Dermis microvascular lymphatic vessel endothelial cell (primary cell): Measurements from ENCODE around the gene MEGF6. TPM values are rescaled to one million over a fixed set of nuclear protein-coding genes. Genes with fewer than 3 reads are reported as not detected.

ENCODE experiments used
- DNase-seq, 2 donors: peaks; one replicate each; pipeline versions ENCODE4 v3.0.0 to v3.0.0-alpha.2; 2010; ENCODE audit warnings: low read depth in 2 of 2
- total RNA-seq: library from RNA; depleted of rRNA; stranded (reverse); fragments of >200 nt; gene quantifications from 2 replicates; pipeline ENCODE4 v1.2.1, GENCODE V29; 2014

The MEGF6 gene, protein sequence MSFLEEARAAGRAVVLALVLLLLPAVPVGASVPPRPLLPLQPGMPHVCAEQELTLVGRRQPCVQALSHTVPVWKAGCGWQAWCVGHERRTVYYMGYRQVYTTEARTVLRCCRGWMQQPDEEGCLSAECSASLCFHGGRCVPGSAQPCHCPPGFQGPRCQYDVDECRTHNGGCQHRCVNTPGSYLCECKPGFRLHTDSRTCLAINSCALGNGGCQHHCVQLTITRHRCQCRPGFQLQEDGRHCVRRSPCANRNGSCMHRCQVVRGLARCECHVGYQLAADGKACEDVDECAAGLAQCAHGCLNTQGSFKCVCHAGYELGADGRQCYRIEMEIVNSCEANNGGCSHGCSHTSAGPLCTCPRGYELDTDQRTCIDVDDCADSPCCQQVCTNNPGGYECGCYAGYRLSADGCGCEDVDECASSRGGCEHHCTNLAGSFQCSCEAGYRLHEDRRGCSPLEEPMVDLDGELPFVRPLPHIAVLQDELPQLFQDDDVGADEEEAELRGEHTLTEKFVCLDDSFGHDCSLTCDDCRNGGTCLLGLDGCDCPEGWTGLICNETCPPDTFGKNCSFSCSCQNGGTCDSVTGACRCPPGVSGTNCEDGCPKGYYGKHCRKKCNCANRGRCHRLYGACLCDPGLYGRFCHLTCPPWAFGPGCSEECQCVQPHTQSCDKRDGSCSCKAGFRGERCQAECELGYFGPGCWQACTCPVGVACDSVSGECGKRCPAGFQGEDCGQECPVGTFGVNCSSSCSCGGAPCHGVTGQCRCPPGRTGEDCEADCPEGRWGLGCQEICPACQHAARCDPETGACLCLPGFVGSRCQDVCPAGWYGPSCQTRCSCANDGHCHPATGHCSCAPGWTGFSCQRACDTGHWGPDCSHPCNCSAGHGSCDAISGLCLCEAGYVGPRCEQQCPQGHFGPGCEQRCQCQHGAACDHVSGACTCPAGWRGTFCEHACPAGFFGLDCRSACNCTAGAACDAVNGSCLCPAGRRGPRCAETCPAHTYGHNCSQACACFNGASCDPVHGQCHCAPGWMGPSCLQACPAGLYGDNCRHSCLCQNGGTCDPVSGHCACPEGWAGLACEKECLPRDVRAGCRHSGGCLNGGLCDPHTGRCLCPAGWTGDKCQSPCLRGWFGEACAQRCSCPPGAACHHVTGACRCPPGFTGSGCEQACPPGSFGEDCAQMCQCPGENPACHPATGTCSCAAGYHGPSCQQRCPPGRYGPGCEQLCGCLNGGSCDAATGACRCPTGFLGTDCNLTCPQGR (N-terminal part only)
- total RNA-seq: 69.3 and 239 TPM in 2 replicates

DNA sequence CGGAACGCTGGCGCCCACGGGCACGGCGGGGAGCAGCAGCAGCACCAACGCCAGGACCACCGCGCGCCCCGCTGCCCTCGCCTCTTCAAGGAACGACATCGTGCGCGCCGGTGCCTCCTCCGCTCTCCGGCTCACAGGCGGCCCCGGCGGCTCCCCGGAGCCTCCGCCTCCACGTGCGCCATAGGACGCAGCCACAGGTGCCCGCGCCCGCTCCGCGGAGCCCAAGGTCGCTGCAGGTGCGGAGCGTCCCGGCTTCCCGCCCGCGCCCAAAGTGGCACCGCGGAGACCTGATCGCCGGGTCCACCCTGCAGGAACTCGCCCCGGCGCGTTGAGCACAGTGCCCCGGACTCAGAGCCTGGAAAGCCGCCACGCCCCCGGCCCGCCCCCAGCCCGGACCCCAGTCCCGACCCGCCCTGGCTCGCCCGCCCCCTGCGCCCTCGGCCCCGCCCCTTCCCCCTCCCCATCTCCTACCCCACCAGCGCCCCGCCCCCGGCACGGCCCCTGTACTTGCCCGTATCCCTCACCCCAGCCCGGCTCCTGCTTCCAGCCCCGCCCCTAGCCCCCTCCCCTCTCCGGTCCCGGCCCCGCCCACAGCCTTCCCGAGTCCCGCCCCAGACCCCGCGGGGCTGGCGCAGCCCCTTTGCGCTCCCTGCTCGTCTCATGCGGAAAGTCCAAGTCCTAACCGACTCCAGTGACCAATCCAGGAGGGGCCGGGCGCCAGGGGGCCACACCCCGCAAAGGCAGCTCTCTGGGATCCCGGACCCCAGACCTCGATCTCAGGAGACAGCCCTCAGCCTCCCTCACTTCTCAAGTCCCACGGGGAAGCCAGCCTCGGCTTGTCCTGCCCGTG lies at the start of gene MEGF6:
TSS of gene MEGF6 (minus strand) at position 339 of the 850 bp plus-strand sequence. CDS start at position 99, 240 bp downstream.
- peak; percentile 48 to 82 for DNase-seq

DNA sequence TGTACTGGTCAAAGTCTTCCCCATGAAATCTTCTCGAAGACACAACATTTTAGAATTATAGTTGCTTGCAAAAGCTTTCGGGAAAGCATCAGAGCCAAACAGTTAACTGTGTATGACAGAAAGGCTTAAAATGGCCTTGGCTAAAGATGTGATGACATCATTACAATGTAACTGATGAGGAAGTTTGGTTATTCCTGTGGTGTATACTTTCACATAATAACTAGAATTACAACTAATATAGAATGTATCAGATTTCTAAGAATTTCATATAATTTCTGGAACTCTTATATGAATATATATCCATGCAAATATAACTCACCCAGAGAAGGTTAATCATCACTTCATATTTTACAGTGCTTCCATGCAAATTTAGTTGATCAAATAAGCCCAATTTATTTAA lies 49.4 kb upstream of the MEGF6 start:
- DNase-seq: no peak

DNA sequence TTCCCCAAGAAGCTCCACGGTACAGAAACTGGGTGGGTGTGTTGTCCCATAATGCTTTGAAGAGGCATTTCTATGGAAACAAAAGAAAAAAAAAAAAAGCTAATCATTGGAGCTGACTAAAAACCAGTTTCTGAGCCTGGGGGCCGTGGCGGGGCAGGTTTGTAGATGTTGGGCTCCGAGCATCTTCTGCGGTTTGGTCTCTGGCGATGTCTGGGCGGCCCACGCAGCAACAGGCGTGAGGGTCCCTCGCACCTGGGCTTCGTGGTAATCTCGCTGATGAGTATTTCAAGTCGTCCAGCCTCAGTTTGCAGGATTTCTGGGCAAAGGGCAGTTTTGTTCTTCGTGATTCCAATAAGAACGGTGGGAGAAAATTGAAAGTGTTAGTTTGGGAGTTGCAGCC lies 47.8 kb upstream of the MEGF6 start:
- no peak for DNase-seq

DNA sequence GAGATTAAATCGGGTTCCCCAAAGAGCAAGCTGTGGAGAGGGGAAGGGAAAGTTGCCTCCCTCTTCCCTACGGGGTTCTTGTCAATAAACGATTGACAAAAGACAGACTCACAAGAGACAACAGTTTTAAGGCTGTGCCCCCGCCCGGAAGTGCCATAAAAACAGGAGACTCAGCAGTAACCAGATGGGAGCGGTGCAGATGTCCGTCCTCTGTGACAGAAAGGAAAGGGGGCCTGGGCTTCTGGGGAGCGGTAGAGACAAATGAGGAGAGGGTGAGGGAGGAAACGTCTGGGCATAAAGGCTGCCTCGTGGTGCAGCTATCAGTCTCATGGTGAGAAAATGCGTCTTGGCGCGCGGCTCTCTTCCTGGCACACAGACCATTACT lies 46.9 kb upstream of the MEGF6 start:
- DNase-seq: no peak

DNA sequence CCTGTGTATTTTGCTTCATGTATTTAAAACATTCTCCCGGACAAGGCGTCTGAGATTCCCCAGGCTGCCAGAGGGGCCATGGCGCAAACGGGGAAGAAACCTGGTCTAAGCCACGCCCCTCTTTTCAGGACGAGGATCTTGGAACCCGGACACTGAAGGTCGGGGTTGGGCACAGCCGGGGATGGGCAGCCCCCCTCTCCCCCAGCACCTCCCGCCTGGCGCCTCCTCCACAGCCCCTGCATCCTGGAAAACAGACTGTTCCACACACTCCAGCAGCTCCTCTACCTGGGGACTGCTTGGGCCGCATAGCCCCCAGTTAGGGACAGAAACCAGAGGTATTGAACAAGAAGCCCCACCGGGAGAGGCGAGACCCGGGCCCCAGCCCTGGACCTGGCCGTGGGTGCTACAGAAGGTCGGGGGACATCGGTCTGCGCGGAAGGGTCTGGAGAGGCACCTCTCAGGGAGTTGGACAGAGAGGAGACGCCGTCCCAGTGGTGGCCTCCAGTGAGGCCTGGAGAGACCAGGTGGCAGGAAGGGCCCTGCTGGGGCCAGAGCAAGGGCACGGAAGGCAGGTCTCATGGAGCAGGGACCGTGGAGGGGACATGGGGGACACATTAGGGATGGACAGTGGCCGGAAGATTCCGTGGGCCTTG lies 46.4 kb upstream of the MEGF6 start:
- no peak for DNase-seq

DNA sequence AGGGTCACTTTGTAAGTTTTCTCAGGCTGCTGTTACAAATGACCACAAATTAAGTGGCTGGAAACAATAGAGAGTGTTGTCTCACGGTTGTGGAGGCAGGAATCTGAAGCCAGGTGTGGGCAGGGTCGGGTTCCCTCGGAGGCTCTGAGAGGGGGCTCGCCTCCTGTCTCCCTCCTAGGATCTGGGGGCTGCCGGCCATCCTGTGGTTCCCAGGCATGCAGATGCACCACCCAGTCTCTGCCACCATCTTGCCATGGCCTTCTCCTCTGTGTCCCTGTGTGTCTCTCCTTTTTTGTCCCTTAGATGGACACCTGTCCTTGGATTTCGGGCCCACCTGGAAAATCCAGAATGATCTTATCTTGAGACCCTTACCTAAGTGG lies 45.8 kb upstream of the MEGF6 start:
- no peak for DNase-seq

DNA sequence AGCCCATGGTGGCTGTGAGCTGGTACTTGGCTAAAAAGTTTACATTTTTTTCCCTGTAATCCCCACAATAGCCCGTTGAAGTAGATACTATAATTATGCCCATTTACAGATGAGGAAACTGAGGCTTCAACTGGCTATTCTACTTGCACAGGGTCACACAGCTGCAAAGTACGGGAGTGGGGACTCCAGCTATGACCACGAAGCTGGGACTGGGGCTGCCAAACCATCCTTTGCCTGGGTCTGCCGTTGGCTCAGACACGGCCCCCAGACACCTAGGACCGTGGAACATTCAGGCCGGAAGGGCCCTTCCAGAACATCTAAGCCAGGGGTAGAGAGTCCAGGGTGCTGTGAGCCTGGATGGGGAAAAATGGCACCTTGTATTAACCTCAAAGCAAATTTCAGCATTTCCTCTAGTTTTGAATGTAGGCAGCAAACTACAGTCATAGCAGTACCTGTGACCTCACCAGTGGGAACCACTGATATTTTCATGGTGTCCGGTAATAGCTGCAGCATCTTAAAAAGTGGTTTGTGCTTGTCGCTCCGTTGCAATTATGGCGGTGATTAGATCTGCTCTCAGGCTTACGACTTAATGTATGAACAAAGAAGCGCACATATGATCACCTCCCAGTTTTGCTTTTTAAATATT lies 45.3 kb upstream of the MEGF6 start:
- DNase-seq: no peak

DNA sequence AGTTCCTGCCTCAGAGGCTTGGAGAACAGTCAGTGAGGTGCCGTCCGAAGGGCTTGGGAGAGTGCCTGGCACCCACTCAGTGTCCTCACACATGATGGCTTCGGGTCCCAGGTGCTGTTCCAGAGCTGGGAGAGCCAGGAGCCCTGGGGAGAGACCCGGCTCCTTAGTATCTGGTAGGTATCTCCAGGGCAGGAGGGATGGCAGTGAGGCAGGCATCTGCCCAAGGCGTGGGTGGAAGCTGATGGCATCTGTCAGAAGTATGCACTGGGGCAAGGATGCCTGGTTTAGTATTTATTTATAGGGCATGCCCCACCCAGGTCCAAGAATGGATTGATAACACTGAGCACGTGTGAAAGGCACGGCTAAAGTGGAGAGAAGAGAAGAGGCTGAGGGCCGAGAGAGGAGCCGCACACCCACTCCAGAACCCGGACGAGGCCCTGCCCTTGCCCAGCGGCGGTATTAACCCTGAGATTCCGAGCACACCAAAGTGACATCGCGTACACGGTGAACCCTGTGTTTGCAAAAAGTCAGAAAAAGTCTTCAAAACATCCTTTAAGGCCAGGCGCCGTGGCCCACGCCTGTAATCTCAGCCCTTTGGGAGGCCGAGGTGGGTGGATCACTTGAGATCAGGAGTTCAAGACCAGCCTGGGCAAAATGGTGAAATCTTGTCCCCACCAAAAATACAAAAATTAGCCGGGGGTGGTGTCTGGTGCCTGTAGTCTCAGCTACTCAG lies 43.4 kb upstream of the MEGF6 start:
- no peak for DNase-seq

DNA sequence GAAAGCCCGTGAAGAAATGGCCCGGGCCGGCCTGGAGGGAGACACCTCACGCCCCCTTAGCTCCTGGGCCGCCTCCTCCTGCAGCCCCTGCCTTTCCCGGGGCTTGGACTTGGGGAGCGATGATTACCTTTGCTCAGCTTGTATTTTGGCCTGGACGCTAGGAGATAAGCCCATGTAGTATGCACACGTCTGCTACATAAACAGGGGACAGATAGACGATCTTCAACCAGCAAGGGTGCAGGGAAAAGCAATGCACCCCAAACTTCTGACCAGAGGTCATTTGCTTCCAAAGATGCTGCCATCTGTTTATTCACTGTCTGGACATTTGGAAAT lies 41.9 kb upstream of the MEGF6 start:
- DNase-seq: no peak

DNA sequence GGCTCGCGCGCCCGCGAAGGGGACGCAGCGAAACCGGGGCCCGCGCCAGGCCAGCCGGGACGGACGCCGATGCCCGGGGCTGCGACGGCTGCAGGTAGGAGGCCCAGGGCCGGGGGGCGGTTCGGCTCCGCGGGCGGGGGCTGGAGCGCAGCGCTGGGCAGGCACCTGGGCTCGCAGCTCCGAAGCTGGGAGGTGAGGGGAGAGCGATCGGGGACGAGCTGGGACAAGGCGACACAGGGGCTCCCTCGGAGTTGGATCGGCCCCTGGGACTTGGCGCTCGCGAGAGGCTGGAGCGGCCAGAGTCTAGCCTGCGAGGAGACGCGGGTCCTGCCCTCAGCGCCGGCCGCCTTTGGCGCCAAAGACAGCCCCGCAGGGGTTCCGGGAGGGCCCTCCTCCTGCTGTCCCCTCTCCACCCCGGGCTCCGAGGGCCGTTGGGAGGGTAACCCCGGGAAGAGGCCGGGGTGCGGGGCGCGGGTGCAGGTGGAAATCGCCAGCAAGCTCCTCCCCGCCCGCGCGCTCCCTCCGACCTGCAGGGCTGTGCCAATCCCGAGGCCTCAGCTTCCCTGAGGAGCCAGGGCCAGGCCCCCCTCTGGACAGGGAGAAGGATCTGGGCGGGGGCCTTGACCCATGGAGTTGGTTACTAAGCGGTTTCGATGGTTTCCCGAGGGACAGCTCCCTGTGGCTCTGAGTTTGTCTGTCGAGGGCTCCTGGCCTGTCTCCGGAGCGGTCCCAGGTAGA lies 41.4 kb upstream of the MEGF6 start:
- no peak for DNase-seq

DNA sequence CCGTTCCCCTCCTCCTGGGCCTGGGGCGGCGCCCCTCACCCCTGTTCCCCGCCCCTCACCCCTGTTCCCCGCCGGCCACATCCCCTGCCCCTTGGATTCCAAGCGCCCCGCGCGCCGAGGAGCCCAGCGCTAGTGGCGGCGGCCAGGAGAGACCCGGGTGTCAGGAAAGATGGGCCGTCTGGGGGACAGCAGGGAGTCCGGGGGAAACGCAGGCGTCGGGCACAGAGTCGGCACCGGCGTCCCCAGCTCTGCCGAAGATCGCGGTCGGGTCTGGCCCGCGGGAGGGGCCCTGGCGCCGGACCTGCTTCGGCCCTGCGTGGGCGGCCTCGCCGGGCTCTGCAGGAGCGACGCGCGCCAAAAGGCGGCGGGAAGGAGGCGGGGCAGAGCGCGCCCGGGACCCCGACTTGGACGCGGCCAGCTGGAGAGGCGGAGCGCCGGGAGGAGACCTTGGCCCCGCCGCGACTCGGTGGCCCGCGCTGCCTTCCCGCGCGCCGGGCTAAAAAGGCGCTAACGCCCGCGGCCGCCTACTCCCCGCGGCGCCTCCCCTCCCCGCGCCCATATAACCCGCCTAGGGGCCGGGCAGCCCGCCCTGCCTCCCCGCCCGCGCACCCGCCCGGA lies 40.7 kb upstream of the MEGF6 start, which contains the start of gene TP73:
TSS of gene TP73 (plus strand) at position 587 of the 618 bp plus-strand sequence. CDS start 29,850 bp downstream, outside the sequence.
- DNase-seq: no peak

DNA sequence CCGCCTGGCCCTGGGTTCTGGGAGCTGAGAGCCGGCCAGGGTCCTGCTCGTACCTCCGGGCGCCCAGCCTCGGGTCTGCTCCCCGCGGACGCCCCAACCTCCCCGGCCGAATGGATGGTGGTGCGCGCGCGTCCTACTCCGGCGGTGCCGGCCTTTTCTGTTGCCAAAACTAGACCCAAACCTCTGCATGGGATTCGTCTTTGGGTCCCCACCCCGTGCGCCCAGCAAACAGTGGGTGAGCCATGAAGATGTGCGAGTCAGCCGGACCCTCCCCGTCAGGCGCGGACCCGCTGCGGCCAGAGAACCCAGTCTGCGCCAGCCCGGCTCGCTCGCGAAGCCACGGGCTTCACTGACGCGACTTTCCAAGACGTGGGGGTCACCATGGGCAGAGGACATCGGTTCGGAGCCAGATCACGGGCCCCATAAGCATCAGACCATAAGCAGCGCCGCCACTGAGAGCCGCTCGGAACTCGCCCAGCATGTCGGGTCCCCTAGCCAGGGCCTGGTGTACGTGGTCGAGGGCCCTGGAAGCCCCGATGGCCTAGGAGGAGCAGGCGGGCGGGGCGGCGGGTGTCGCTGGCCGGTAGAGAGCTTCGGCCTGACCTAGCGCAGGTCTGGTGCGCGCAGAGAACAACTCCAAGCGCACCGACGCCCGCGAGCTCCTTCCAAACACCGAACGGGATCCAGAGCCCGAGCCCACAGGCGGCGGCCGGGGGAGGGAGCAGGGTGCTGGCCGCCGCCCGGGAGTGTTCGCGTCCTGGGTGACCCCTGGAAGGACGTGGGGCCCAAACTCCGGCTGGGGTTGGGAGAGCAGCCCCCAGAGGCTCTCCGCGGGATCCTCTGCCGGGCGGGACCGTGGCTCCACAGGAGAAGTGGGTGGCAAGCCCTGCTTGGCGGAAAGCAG lies 40.0 kb upstream of the MEGF6 start:
- DNase-seq: no peak

DNA sequence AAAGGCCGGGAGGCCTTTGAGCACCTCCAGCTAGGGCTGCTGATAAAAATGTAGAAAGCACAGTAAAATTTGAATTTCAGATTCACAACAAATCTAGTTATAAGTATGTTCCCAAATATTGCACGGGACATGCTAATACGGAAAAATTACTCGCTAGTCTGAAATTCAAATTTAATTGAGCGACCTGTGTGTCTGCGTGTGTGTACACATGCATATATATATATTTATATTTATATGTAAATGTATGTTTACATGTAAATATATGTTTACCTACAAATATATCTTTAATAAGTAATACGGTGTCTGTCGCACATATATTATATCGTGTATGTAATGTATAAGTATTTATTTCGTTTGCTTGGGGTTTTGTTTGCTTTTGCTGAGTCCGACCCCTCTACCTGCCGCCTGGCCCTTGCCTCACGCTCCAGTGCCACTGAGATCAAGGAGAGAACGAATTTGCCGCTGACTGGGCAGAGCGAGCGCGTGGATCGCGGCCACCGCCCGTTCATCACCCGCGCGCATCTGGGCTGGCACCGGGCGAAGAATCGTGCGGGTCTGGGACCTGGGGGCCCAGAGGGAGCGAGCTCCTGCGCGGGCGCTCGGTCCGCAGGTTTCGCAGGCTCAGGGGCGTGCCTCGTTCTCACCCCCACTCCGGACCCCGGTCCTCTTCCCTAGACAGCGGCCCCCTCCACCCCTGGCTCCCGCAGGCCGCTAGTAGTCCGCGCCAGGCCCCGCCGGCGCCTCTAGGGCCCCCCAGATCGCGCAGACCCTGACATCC lies 39.1 kb upstream of the MEGF6 start:
- DNase-seq: no peak

DNA sequence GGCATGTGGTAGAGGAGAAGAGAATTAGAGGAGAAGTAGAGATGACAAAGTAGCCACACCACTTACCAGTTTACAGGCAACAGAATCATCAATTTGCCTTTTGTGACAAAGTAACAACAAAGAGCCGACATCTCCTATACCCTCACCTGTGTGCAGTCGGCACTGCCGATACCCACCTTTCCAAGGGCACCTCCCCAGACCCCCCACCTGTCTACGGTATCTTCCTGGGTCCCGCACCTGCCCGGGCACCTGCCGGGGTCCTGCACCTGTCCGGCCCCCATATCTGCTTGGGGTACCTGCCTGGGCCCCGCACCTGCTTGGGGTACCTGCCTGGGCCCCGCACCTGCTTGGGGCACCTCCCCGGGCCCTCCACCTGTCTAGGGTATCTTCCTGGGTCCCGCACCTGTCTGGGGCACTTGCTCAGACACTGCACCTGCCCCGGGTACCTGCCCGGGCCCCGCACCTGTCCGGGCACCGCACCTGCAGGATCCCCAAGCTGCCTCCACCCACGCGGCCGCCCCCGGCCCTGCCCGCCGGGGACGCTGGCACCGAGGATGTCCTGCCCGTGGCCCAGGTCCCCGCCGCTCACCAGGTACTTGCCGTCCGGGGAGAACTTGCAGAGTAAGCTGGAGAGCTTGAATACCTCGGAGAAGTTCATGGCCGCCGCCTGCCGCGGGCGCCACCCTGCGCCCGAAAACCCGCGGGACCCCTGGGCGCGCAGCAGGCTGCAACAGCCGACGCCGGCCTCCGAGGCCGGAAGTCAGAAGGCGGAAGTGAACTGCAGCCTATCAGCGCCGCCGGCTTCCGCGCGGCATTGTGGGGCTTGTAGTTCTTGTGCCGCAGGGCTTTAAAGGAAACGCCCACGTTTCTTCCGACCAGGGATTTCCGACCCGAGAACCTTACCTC lies 38.3 kb upstream of the MEGF6 start, which contains the start of gene WRAP73:
TSS of gene WRAP73 (minus strand) at position 762 of the 906 bp plus-strand sequence. CDS start at position 658, 104 bp downstream.
- DNase-seq: peak; percentile 74 to 92

DNA sequence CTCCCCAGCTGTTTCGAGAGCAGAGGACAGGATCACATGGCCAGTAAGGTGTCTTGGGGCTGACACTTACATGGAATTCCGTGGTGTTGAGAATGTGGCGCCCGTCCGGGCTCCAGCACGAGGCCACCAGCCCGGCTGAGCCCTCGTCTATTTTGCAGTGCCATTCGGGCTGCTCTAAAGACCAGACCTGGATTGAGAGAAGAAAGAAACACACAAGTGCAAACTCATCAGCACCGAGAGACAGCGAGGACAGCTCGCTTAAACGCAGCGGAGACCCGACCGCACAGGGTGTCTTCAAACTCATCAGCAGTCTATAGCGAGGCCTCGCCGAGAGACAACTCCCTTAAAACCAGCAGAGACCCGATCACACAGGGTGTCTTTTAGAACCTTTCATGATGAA lies 35.3 kb upstream of the MEGF6 start:
- no peak for DNase-seq
